Gastrocnemius medialis (tissue), 4 donors: ENCODE measurements around the gene RASGEF1C.

Experiments used
- POLR2A ChIP-seq, 2 donors: fragments of 450-650 bp; IDR thresholded peaks; one replicate each; pipeline ENCODE4 v1.6.1; 2017; ENCODE audit warnings: antibody characterized with exemption in 2 of 2, mild to moderate bottlenecking in 2 of 2, moderate library complexity in 2 of 2
- TF ChIP-seq, protein P1 (sequence below), 5 experiments: fragments of 450-650 bp in 3 of 5; fragments of 200-600 bp in 2 of 5; sonication (generic) in 2 of 5; IDR thresholded peaks in 4 of 5; conservative IDR thresholded peaks in 1 of 5; 1 replicate in 4 of 5; 2 replicates in 1 of 5; pipeline ENCODE4 v1.5.1; 2016 to 2019; ENCODE audit warnings: antibody characterized with exemption in 5 of 5, mild to moderate bottlenecking in 3 of 5, moderate library complexity in 3 of 5

- TF ChIP-seq, protein P1, sequence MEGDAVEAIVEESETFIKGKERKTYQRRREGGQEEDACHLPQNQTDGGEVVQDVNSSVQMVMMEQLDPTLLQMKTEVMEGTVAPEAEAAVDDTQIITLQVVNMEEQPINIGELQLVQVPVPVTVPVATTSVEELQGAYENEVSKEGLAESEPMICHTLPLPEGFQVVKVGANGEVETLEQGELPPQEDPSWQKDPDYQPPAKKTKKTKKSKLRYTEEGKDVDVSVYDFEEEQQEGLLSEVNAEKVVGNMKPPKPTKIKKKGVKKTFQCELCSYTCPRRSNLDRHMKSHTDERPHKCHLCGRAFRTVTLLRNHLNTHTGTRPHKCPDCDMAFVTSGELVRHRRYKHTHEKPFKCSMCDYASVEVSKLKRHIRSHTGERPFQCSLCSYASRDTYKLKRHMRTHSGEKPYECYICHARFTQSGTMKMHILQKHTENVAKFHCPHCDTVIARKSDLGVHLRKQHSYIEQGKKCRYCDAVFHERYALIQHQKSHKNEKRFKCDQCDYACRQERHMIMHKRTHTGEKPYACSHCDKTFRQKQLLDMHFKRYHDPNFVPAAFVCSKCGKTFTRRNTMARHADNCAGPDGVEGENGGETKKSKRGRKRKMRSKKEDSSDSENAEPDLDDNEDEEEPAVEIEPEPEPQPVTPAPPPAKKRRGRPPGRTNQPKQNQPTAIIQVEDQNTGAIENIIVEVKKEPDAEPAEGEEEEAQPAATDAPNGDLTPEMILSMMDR (IDR thresholded peaks at IDR 0.05 in 4 of 5, conservative IDR thresholded peaks at IDR 0.05 in 1 of 5): no peak
- TF ChIP-seq POLR2A (IDR thresholded peaks at IDR 0.05): no peak
Measured at GRCh38 chr5:180054226-180054625, 154.8 kb downstream of the RASGEF1C start.
